GM12801 (cell line): Measurements from ENCODE around the gene UBE3B.

Source experiments
- CTCF ChIP-seq: IDR thresholded peaks from one replicate; pipeline ENCODE4 v1.5.1; 2011; ENCODE audit warnings: control low read depth; ENCODE audit not compliant: insufficient read length; ENCODE audit errors: extremely low read depth

The UBE3B gene

GRCh38 chr12:109434582-109434981 is 42.9 kb upstream of the UBE3B start:
- TF ChIP-seq CTCF = no peak

- TF ChIP-seq CTCF = no peak
Measured at GRCh38 chr12:109435428-109436187, 41.8 kb upstream of the UBE3B start.

- TF ChIP-seq CTCF = no peak
Measured at GRCh38 chr12:109436188-109436560, 41.3 kb upstream of the UBE3B start.

- TF ChIP-seq CTCF = no peak
Measured at GRCh38 chr12:109439181-109439580, 38.3 kb upstream of the UBE3B start.

GRCh38 chr12:109440851-109441490 is 36.5 kb upstream of the UBE3B start:
- TF ChIP-seq CTCF = no peak

GRCh38 chr12:109443794-109444193 is 33.6 kb upstream of the UBE3B start:
- no peak for TF ChIP-seq CTCF

- TF ChIP-seq CTCF = no peak
Measured at GRCh38 chr12:109444259-109444658, 33.2 kb upstream of the UBE3B start.
